Stimulated activated CD4-positive, alpha-beta T cell treated with anti-CD3 and anti-CD28 coated beads, Interleukin-12 subunit alpha, Interleukin-12 subunit beta, amount 100 ng/mL, for 24 hours (primary cell): Measurements from ENCODE around the gene TNIP3.

Source experiments
- DNase-seq, 2 experiments: peaks; one replicate each; pipeline ENCODE4 v3.0.0-alpha.2; 2020; ENCODE audit warnings: low read depth in 2 of 2

TNIP3 gene

GRCh38 chr4:121138039-121138825 lies 25.9 kb downstream of the TNIP3 start:
- peak in 1 of 2 experiments; percentile 22 for DNase-seq

GRCh38 chr4:121130326-121130660 lies 33.8 kb downstream of the TNIP3 start:
- DNase-seq = no peak

GRCh38 chr4:121129606-121130325 lies 34.4 kb downstream of the TNIP3 start:
- no peak for DNase-seq

- DNase-seq = no peak
Observed at GRCh38 chr4:121127100-121127499, 37.0 kb downstream of the TNIP3 start.

- no peak for DNase-seq
Observed at GRCh38 chr4:121126449-121127006, 37.6 kb downstream of the TNIP3 start.

GRCh38 chr4:121125498-121125885 lies 38.6 kb downstream of the TNIP3 start:
- no peak for DNase-seq

GRCh38 chr4:121122661-121123060 lies 41.5 kb downstream of the TNIP3 start:
- DNase-seq = no peak

- DNase-seq = no peak
Observed at GRCh38 chr4:121119715-121120114, 44.4 kb downstream of the TNIP3 start.

GRCh38 chr4:121118344-121118743 lies 45.8 kb downstream of the TNIP3 start:
- DNase-seq = no peak

- DNase-seq = no peak
Observed at GRCh38 chr4:121114756-121115155, 49.4 kb downstream of the TNIP3 start.

- DNase-seq = no peak
Observed at GRCh38 chr4:121112530-121112929, 51.6 kb downstream of the TNIP3 start.

- no peak for DNase-seq
Observed at GRCh38 chr4:121108557-121108956, 55.6 kb downstream of the TNIP3 start.

- no peak for DNase-seq
Observed at GRCh38 chr4:121107507-121107906, 56.6 kb downstream of the TNIP3 start.

- DNase-seq = no peak
Observed at GRCh38 chr4:121100093-121100775, 63.9 kb downstream of the TNIP3 start.

GRCh38 chr4:121098266-121098665 lies 65.9 kb downstream of the TNIP3 start:
- no peak for DNase-seq

- no peak for DNase-seq
Observed at GRCh38 chr4:121096629-121097028, 67.5 kb downstream of the TNIP3 start.

GRCh38 chr4:121096191-121096590 lies 67.9 kb downstream of the TNIP3 start:
- DNase-seq = no peak

GRCh38 chr4:121094297-121094966 lies 69.7 kb downstream of the TNIP3 start:
- no peak for DNase-seq

- no peak for DNase-seq
Observed at GRCh38 chr4:121093261-121093660, 70.9 kb downstream of the TNIP3 start.

GRCh38 chr4:121091941-121092340 lies 72.2 kb downstream of the TNIP3 start:
- no peak for DNase-seq

GRCh38 chr4:121088867-121089266 lies 75.3 kb downstream of the TNIP3 start:
- DNase-seq = no peak
